GM18858 (cell line): ENCODE data around the gene GLRX.

ENCODE experiments used
- ATAC-seq: cut with Tn5 transposase; IDR thresholded peaks from one replicate; pipeline ENCODE4 v1.9.1; 2021; ENCODE audit not compliant: unreplicated experiment

Gene GLRX

GRCh38 chr5:95822542-95823181 is at the start of gene GLRX:
Gene GLRX (minus strand): TSS chr5:95822726. CDS start chr5:95822662, 64 bp downstream.
- peak; percentile 32 for ATAC-seq

- no peak for ATAC-seq
These were observed 48.8 kb upstream of the GLRX start for GRCh38 chr5:95871146-95871806.

- peak; percentile 63 for ATAC-seq
These were observed 47.7 kb upstream of the GLRX start for GRCh38 chr5:95870105-95870672.

GRCh38 chr5:95869173-95869855 is 46.8 kb upstream of the GLRX start:
- ATAC-seq = peak; percentile 39

GRCh38 chr5:95868136-95868535 is 45.6 kb upstream of the GLRX start:
- no peak for ATAC-seq

GRCh38 chr5:95866435-95867040 is 44.0 kb upstream of the GLRX start:
- ATAC-seq = no peak

GRCh38 chr5:95864944-95865504 is 42.5 kb upstream of the GLRX start:
- ATAC-seq = no peak

GRCh38 chr5:95864456-95864855 is 41.9 kb upstream of the GLRX start:
- no peak for ATAC-seq

- no peak for ATAC-seq
These were observed 40.8 kb upstream of the GLRX start for GRCh38 chr5:95863383-95863757.

- ATAC-seq = no peak
These were observed 40.3 kb upstream of the GLRX start for GRCh38 chr5:95862671-95863382.

GRCh38 chr5:95861864-95862561 is 39.5 kb upstream of the GLRX start:
- ATAC-seq = no peak

- no peak for ATAC-seq
These were observed 38.8 kb upstream of the GLRX start for GRCh38 chr5:95861221-95861863.

GRCh38 chr5:95859661-95860060 is 37.1 kb upstream of the GLRX start:
- no peak for ATAC-seq

GRCh38 chr5:95858661-95859595 is 36.4 kb upstream of the GLRX start:
- ATAC-seq = peak; percentile 84

GRCh38 chr5:95858023-95858461 is 35.5 kb upstream of the GLRX start:
- ATAC-seq = no peak

- no peak for ATAC-seq
These were observed 34.8 kb upstream of the GLRX start for GRCh38 chr5:95857185-95857945.

- no peak for ATAC-seq
These were observed 34.0 kb upstream of the GLRX start for GRCh38 chr5:95856501-95856981.
